Measurements from ENCODE around the gene FOCAD. TPM values are rescaled to one million over a fixed set of nuclear protein-coding genes. Genes with fewer than 3 reads are reported as not detected.
A peak's percentile ranks its signal among the peaks of the same experiment; 100 is the strongest.

FOCAD gene
- total RNA-seq, 1 experiment from 2014 or later: 40.7 TPM

GRCh38 chr9:20760246-20760891 is 76.3 kb downstream of the FOCAD start:
- Histone ChIP-seq H3K9ac (ENCODE audit: low read length) (no peak overlapping the region), H3K9me2 (ENCODE audit: insufficient read depth) (no peaks in the 10 kb centered on the region), H3K27ac (ENCODE audit: low read depth, low read length) (no peak overlapping the region), H3K4me2 (ENCODE audit: low read length) (no peak overlapping the region), H3K27me3 (ENCODE audit: insufficient read depth, low read length) (no peaks in the 10 kb centered on the region), H3K9me3 (ENCODE audit: control insufficient read depth in 1 of 2, insufficient read depth in 1 of 2, low read depth in 1 of 2, low read length in 2 of 2) (no peaks in the 10 kb centered on the region), H2AFZ (ENCODE audit: low read depth, low read length, poor library complexity, severe bottlenecking) (no peak overlapping the region), H4K20me1 (ENCODE audit: insufficient read depth) (peaks cover 4% of the 10 kb centered on the region; the same call in 1 of the 2 replicates), H3K36me3 (ENCODE audit: control insufficient read depth in 1 of 2, insufficient read depth in 2 of 2, low read length in 2 of 2) (peaks cover 0 to under 1% of the 10 kb centered on the region in 2 experiments; a peak in 1 of 4 replicates), H3K79me2 (ENCODE audit: insufficient read depth, low read length) (no peaks in the 10 kb centered on the region), H3K4me1 (ENCODE audit: control insufficient read depth in 1 of 2, insufficient read depth in 2 of 2, low read length in 2 of 2) (peaks cover 8 to 9% of the 10 kb centered on the region in 2 experiments), H3K4me3 (replicated peaks in 1 of 2; ENCODE audit: low read depth in 1 of 2, low read length in 2 of 2) (no peak overlapping the region)
- DNase-seq (ENCODE audit: low read depth, low spot score) (no peak), ATAC-seq (no peak)
- no TSS peak for BruUV-seq (replicated peaks)
- TF ChIP-seq CEBPB (IDR thresholded peaks at IDR 0.05; ENCODE audit: low read depth): peak; percentile 18; the same call in 1 of the 2 replicates
- no peak for TF ChIP-seq EGR1 (IDR thresholded peaks at IDR 0.05; ENCODE audit: low read depth)
- TF ChIP-seq SRF (IDR thresholded peaks at IDR 0.05; ENCODE audit: low read depth): no peak
- POLR2A ChIA-PET: no interaction called here
- intact Hi-C loops (cut with micrococcal nuclease): no loop called here
- RAD21 ChIA-PET (ENCODE audit: low non-redundant PET in 1 of 2, low total read pairs in 2 of 2, uncharacterized antibody in 2 of 2, unreplicated experiment in 2 of 2): no interaction called here
- CTCF ChIA-PET: no interaction called here

DNA sequence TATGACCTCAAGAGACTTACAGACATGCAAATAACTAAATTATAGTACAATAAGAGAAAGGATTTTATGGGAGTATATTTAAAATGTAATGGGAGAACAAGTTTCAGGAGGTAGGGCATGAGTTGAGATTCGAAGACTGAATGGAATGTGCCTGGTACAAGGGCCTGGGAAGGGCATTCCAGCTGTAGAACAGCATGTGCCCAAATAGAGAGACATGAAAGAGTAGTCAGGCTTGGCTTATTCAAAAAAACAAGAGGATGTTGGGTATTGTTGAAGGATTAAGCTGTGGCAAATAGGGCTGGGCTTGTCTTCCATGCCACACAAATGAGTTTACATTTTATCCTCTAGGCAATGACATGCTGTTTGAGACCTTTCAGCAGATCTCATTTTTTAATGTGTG is 86.9 kb downstream of the FOCAD start:
- no peaks in the 10 kb centered on the region for H3K4me1 ChIP-seq (ENCODE audit: control insufficient read depth in 1 of 2, insufficient read depth in 2 of 2, low read length in 2 of 2)
- intact Hi-C loops (cut with micrococcal nuclease): no loop called here
- H3K36me3 ChIP-seq (ENCODE audit: control insufficient read depth in 1 of 2, insufficient read depth in 2 of 2, low read length in 2 of 2): peaks cover 2 to 3% of the 10 kb centered on the region in 2 experiments; a peak in 2 of 4 replicates
- H3K4me2 ChIP-seq (ENCODE audit: low read length): no peak overlapping the region
- no peak for DNase-seq (ENCODE audit: low read depth, low spot score)
- H3K9me2 ChIP-seq (ENCODE audit: insufficient read depth): no peaks in the 10 kb centered on the region
- no peak overlapping the region for H3K9ac ChIP-seq (ENCODE audit: low read length)
- H3K27me3 ChIP-seq (ENCODE audit: insufficient read depth, low read length): no peaks in the 10 kb centered on the region
- ATAC-seq: no peak
- no peak overlapping the region for H3K4me3 ChIP-seq (replicated peaks in 1 of 2; ENCODE audit: low read depth in 1 of 2, low read length in 2 of 2)
- H3K9me3 ChIP-seq (ENCODE audit: control insufficient read depth in 1 of 2, insufficient read depth in 1 of 2, low read depth in 1 of 2, low read length in 2 of 2): no peaks in the 10 kb centered on the region
- H3K27ac ChIP-seq (ENCODE audit: low read depth, low read length): no peak overlapping the region
- no peak overlapping the region for H2AFZ ChIP-seq (ENCODE audit: low read depth, low read length, poor library complexity, severe bottlenecking)
- POLR2A ChIA-PET: no interaction called here
- RAD21 ChIA-PET (ENCODE audit: low non-redundant PET in 1 of 2, low total read pairs in 2 of 2, uncharacterized antibody in 2 of 2, unreplicated experiment in 2 of 2): no interaction called here
- CTCF ChIA-PET: no interaction called here
- BruUV-seq (replicated peaks): no TSS peak
- no peaks in the 10 kb centered on the region for H4K20me1 ChIP-seq (ENCODE audit: insufficient read depth)
- no peaks in the 10 kb centered on the region for H3K79me2 ChIP-seq (ENCODE audit: insufficient read depth, low read length)
- TF ChIP-seq JUND (IDR thresholded peaks at IDR 0.05) (no peak), POLR2A (IDR thresholded peaks at IDR 0.05; ENCODE audit: borderline replicate concordance, extremely low read depth, insufficient read depth, insufficient read length) (no peak), ELF1 (IDR thresholded peaks at IDR 0.05; ENCODE audit: borderline replicate concordance, low read depth) (no peak), EGR1 (IDR thresholded peaks at IDR 0.05; ENCODE audit: low read depth) (no peak), POLR2AphosphoS5 (IDR thresholded peaks at IDR 0.05; ENCODE audit: low read depth, low read length) (no peak), ZBTB33 (IDR thresholded peaks at IDR 0.05; ENCODE audit: extremely low read depth, insufficient replicate concordance, low read length) (no peak), RAD21 (IDR thresholded peaks at IDR 0.05; ENCODE audit: low read depth) (no peak), CEBPB (IDR thresholded peaks at IDR 0.05; ENCODE audit: low read depth) (no peak), REST (IDR thresholded peaks at IDR 0.05; ENCODE audit: low read depth) (no peak), EZH2phosphoT487 (IDR thresholded peaks at IDR 0.05; ENCODE audit: borderline replicate concordance) (no peak), ZNF274 (IDR thresholded peaks at IDR 0.05; ENCODE audit: low read depth, low read length) (no peak)

Data from HCT116 (cell line).